Camera-type eye (tissue), 1 donor: ENCODE data around the gene NACA. TPM values are rescaled to one million over a fixed set of nuclear protein-coding genes. Genes with fewer than 3 reads are reported as not detected.

Experiments used
- total RNA-seq: library from RNA; depleted of rRNA; stranded (reverse); fragments of >200 nt; gene quantifications from one replicate; pipeline ENCODE4 v1.2.3, GENCODE V29; 2014

The NACA gene
- total RNA-seq: 924 TPM

GRCh38 chr12:56724972-56725722 lies at the start of gene NACA:
Gene NACA, minus strand, starts transcription at chr12:56725299. Its CDS starts 778 bp downstream, at chr12:56724521.

DNA sequence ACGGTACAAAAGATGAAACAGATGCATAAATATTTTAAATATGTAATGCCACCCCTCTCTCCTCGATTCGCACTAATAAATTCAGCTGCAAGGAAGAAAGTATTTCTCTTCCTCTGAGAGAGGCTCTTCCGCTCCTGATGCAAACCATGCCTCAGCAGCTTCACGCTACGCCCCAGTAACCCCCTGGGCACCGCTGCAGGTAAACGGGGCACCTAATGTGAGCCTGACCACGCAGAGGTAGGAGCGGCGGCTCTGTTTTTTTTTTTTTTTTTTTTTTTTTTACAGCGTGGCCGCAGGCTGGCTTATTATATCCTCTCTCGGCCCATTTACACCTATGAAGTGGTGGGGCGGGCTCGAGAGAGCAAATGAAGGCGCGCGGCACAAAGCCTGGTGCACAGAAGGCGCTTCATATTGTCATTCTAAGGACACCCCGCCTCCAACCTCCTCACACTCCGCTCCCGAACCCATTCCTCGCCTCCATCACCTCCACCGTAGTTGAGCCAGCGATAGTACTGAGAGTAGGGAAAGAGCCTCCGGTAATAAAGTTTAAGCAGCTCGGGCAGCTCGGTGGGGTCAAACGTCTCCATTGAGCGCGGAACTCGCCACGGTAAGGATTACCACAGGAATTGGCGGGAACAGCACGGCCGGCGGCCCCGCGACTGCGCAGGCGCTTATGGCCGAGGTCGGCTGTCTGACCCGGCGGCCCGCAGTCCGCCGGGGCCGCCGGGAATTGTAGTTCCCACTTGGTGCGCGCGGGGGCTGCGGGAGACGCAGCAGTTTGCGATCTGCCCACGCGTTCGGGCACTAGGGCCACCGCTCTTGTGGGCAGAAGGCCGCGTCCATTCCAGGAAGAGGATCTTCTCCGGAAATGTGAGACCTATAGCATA lies 26.9 kb upstream of the NACA start, which contains the start of gene PRIM1:
Gene PRIM1, minus strand, starts transcription at position 612 of the 887 bp plus-strand sequence. Its CDS starts 25 bp downstream, at position 587.

DNA sequence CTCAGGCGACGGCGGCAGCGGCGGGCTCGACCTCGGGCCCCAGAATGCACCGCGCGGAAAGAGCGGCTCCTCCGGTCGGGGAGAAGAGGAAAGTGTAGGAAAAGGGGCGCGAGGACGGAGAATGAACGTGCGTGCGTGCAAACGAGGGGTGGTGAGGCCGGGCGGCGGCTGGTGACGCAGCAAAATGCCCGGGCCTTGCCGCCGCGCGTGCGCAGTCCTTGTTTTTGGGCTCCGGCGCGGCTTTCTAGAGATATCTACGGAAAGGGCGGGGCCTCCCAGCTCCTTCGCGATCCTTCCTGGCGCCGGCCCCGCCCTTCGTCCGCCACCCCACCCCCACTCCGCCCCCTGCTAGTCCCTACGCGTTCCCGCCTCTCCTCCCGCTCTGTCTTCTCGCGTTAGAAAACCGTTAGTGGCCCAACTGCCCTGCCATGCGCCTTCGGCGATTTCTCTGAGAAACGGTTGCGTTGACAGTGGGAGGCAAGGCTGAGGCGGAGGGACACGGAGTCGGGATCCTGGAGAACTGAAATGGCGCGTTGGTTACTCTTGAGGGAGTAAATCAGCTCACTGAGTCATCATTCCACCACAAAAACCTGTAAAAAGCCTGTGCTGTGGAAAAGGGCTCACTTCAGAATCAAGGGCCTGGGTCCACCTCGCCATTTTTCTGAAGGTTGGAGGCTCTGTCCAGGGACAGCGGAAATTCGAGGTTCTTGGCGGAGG lies 36.8 kb downstream of the NACA start, which contains the start of gene PTGES3:
Gene PTGES3, minus strand, starts transcription at position 156 of the 717 bp plus-strand sequence. CDS start 285 bp downstream, outside the sequence.

Other genes with a start within 250 kb of the NACA start
- 4.1 TPM for gene GLS2, start 237.1 kb downstream of the NACA start, total RNA-seq
- gene RBMS2, start 203.5 kb downstream of the NACA start, total RNA-seq: 17.9 TPM
- 65.9 TPM for gene BAZ2A, start 95.0 kb downstream of the NACA start, total RNA-seq
- 392 TPM for gene ATP5F1B, start 79.3 kb downstream of the NACA start, total RNA-seq
- gene PTGES3, start 37.0 kb downstream of the NACA start, total RNA-seq: 125 TPM
- 32.1 TPM for gene PRIM1, start 27.0 kb upstream of the NACA start, total RNA-seq
- 0.93 TPM for gene HSD17B6, start 38.0 kb upstream of the NACA start, total RNA-seq
- 0.38 TPM for gene SDR9C7, start 209.1 kb upstream of the NACA start, total RNA-seq
- 1.0 TPM for gene RDH16, start 232.3 kb upstream of the NACA start, total RNA-seq